ENCODE results near the gene ANKRD63. TPM values are rescaled to one million over a fixed set of nuclear protein-coding genes. Genes with fewer than 3 reads are reported as not detected.

ANKRD63 gene
- total RNA-seq, 1 experiment from 2014 or later = 0.46 TPM

DNA sequence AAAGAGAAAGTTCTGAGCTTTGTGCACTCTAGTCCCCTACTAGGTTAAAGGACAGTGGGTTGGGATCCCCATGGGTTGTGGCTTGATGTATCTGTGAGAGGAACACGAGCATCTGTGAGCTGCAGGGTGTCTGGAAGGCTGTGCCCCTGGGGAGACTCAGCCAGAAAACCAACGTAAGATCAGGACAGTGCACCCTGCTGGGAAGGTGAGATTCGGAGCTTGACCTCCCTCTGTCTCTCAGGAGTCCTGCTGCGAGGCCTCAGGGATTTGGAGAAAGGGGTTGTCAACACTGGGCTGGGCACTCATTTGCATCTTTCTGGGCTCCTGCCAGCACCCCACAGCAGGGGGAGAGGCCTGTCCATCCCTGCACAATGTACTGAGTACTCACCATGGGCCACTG is 15.2 kb downstream of the ANKRD63 start:
- no peaks in the 10 kb centered on the region for H3K4me1 ChIP-seq (ENCODE audit: insufficient read depth, low read length)
- H3K36me3 Mint-ChIP-seq (ENCODE audit: insufficient read depth in 1 of 3, low read depth in 3 of 3) = peaks cover 0 to 4% (median 0%) of the 10 kb centered on the region in 3 experiments; a peak in 3 of 7 replicates
- H3K27ac ChIP-seq (ENCODE audit: insufficient read length, low read depth, low read length) = no peak overlapping the region
- no peaks in the 10 kb centered on the region for H4K20me1 ChIP-seq (ENCODE audit: control insufficient read depth, insufficient read depth, insufficient read length)
- no peak overlapping the region for H2BK120ac ChIP-seq (ENCODE audit: low read depth, low read length, poor library complexity, severe bottlenecking)
- no peak overlapping the region for H3K14ac ChIP-seq (ENCODE audit: insufficient read depth, low read length)
- H4K8ac ChIP-seq (replicated peaks; ENCODE audit: insufficient read length, low read depth, low read length) = no peak overlapping the region
- H2BK5ac ChIP-seq (ENCODE audit: insufficient read length, low read length) = no peak overlapping the region
- no peak overlapping the region for H3K56ac ChIP-seq (ENCODE audit: insufficient read length, low read depth, low read length)
- no peaks in the 10 kb centered on the region for H3K9me3 ChIP-seq (ENCODE audit: control insufficient read depth, low read depth, low read length)
- H3K79me1 ChIP-seq (ENCODE audit: insufficient read depth, low read depth, low read length, poor library complexity, severe bottlenecking) = no peaks in the 10 kb centered on the region
- H4K91ac ChIP-seq (ENCODE audit: insufficient read length, low read depth, low read length) = no peak overlapping the region
- H3K4me3 Mint-ChIP-seq = no peak overlapping the region
- peaks cover 15 to 37% of the 10 kb centered on the region in 2 experiments for H3K4me1 Mint-ChIP-seq
- H3K9me3 Mint-ChIP-seq = no peaks in the 10 kb centered on the region; a peak in 1 of 5 replicates
- DNase-seq = no peak
- H3K23me2 ChIP-seq (ENCODE audit: insufficient read length, low read depth, low read length, poor library complexity, severe bottlenecking) = no peaks in the 10 kb centered on the region
- WGBS (ENCODE audit: extremely low coverage, insufficient read length, low lambda C conversion rate) = no CpG with 5 or more reads among the region's 4 CpGs
- no peak overlapping the region for H3K9ac ChIP-seq (ENCODE audit: extremely low read depth, insufficient read length, low read length)
- H2BK12ac ChIP-seq (ENCODE audit: insufficient read length, low read depth, low read length) = no peak overlapping the region
- no peak overlapping the region for H2BK15ac ChIP-seq (ENCODE audit: low read depth, low read length)
- no peaks in the 10 kb centered on the region for H3K27me3 ChIP-seq (ENCODE audit: insufficient read depth, low read length)
- no peaks in the 10 kb centered on the region for H3K79me2 ChIP-seq (ENCODE audit: insufficient read depth, low read length)
- H2AFZ ChIP-seq (ENCODE audit: low read length) = no peak overlapping the region
- H3K27me3 Mint-ChIP-seq (ENCODE audit: low read depth) = no peaks in the 10 kb centered on the region; the same call in 1 of the 2 replicates
- no peak overlapping the region for H3T11ph ChIP-seq (ENCODE audit: low read length)
- H2BK20ac ChIP-seq (ENCODE audit: low read depth, low read length, poor library complexity, severe bottlenecking) = no peak overlapping the region
- no peak overlapping the region for H4K5ac ChIP-seq (ENCODE audit: insufficient read length, low read depth, low read length)
- no peak overlapping the region for H2AK5ac ChIP-seq (ENCODE audit: insufficient read length, low read length)
- H3K23ac ChIP-seq (ENCODE audit: insufficient read length, low read depth, low read length) = no peak overlapping the region
- H3K4ac ChIP-seq (ENCODE audit: low read depth, low read length) = no peak overlapping the region
- TF ChIP-seq, protein P1, sequence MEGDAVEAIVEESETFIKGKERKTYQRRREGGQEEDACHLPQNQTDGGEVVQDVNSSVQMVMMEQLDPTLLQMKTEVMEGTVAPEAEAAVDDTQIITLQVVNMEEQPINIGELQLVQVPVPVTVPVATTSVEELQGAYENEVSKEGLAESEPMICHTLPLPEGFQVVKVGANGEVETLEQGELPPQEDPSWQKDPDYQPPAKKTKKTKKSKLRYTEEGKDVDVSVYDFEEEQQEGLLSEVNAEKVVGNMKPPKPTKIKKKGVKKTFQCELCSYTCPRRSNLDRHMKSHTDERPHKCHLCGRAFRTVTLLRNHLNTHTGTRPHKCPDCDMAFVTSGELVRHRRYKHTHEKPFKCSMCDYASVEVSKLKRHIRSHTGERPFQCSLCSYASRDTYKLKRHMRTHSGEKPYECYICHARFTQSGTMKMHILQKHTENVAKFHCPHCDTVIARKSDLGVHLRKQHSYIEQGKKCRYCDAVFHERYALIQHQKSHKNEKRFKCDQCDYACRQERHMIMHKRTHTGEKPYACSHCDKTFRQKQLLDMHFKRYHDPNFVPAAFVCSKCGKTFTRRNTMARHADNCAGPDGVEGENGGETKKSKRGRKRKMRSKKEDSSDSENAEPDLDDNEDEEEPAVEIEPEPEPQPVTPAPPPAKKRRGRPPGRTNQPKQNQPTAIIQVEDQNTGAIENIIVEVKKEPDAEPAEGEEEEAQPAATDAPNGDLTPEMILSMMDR (conservative IDR thresholded peaks at IDR 0.05) = no peak
- H3K27ac Mint-ChIP-seq = peak overlapping the region in 1 of 3 experiments; percentile 38; a peak in 1 of 7 replicates
- H3K18ac ChIP-seq (ENCODE audit: insufficient read length, low read depth, low read length) = no peak overlapping the region
- H3K4me2 ChIP-seq (ENCODE audit: insufficient read depth, insufficient read length, low read length) = no peak overlapping the region
